K562 (cell line): ENCODE results near the gene C10orf95. TPM values are rescaled to one million over a fixed set of nuclear protein-coding genes. Genes with fewer than 3 reads are reported as not detected.

Experiments used
- ATAC-seq: fragments of 200-7000 bp; cut with Tn5 transposase; 3 replicates; pipeline ENCODE4 v1.9.1; 2020; ENCODE audit warnings: moderate library complexity
- BruUV-seq: library from RNA; stranded (reverse); fragments of 400-500 nt; replicated peaks from 2 replicates; lab custom pipeline; 2021; lab: Mats Ljungman, UMichigan
- CTCF ChIA-PET: fragments of 300-600 bp; formaldehyde crosslinking; extraction: SDS; loops from one replicate; lab custom pipeline; 2021; ENCODE audit warnings: low intra/inter-chr PET ratio; lab: Yijun Ruan, JAX
- POLR2A ChIA-PET: fragments of 300-600, 350-650 bp; sonication (Branson Sonifier 250); formaldehyde crosslinking; extraction: SDS; loops from one replicate; lab custom pipeline; 2021; ENCODE audit warnings: antibody characterized with exemption, inconsistent platforms; lab: Yijun Ruan, JAX
- DNase-seq, 4 experiments: peaks; one replicate each; pipeline versions ENCODE4 v3.0.0 to v3.0.0-alpha.2; 2011 to 2018; ENCODE audit warnings: low spot score in 3 of 4, mixed read lengths in 3 of 4; ENCODE audit errors: extremely low read depth in 1 of 4
- FAIRE-seq: peaks from 2 replicates; lab custom pipeline; 2011; peaks lifted over from hg19 to GRCh38; lab: Jason Lieb, UNC
- H2AFZ ChIP-seq: 2 replicates; pipeline ENCODE4 v1.6.0; 2011; ENCODE audit warnings: low read depth, low read length, control low read depth, inconsistent platforms
- H3K27ac ChIP-seq: fragments of 200-600 bp; 3 replicates; pipeline ENCODE4 v1.8.0; 2011; ENCODE audit warnings: low read depth, mild to moderate bottlenecking, control low read depth, inconsistent platforms, low read length, moderate library complexity, mixed read lengths; ENCODE audit errors: extremely low read depth
- H3K27me3 ChIP-seq, 2 experiments: fragments of 300-600 bp in 1 of 2; 2 replicates in 1 of 2; 3 replicates in 1 of 2; pipeline versions ENCODE4 v1.6.0 to v1.8.0; 2011; ENCODE audit warnings: inconsistent platforms in 2 of 2, low read length in 2 of 2, mild to moderate bottlenecking in 1 of 2, mixed read lengths in 1 of 2, moderate library complexity in 1 of 2; ENCODE audit not compliant: control insufficient read depth in 2 of 2, insufficient read depth in 2 of 2
- H3K36me3 ChIP-seq: fragments of 300-600 bp; 3 replicates; pipeline ENCODE4 v1.8.0; 2011; ENCODE audit warnings: mild to moderate bottlenecking, low read length, inconsistent platforms; ENCODE audit not compliant: control insufficient read depth, insufficient read depth
- H3K4me1 ChIP-seq, 2 experiments: fragments of 200-600 bp in 1 of 2; replicated peaks in 1 of 2; 2 replicates in 1 of 2; 3 replicates in 1 of 2; pipeline versions ENCODE4 v1.5.1 to v1.8.0; 2011; ENCODE audit warnings: inconsistent platforms in 2 of 2, low read length in 2 of 2, mild to moderate bottlenecking in 1 of 2, mixed read lengths in 1 of 2, moderate library complexity in 1 of 2; ENCODE audit not compliant: control insufficient read depth in 2 of 2, insufficient read depth in 2 of 2
- H3K4me2 ChIP-seq: 2 replicates; pipeline ENCODE4 v1.6.1; 2011; ENCODE audit warnings: low read length, control low read depth, inconsistent platforms, mixed read lengths; ENCODE audit not compliant: insufficient read depth
- H3K4me3 ChIP-seq: fragments of 200-600 bp; sonication (generic), shearing (Covaris generic); 2 replicates; pipeline ENCODE4 v1.5.1; 2016; ENCODE audit warnings: control low read depth, inconsistent platforms
- H3K79me2 ChIP-seq: fragments of 200-600 bp; 3 replicates; pipeline ENCODE4 v1.8.0; 2011; ENCODE audit warnings: low read length, inconsistent platforms; ENCODE audit not compliant: control insufficient read depth, insufficient read depth
- H3K9ac ChIP-seq, 2 experiments: 2 replicates each; pipeline versions ENCODE4 v1.6.0 to v1.6.1; 2011; ENCODE audit warnings: low read depth in 2 of 2, low read length in 2 of 2, control low read depth in 1 of 2, inconsistent platforms in 1 of 2, mild to moderate bottlenecking in 1 of 2, mixed read lengths in 1 of 2; ENCODE audit not compliant: insufficient read depth in 1 of 2
- H3K9me1 ChIP-seq: one replicate; pipeline ENCODE4 v1.6.0; 2011; ENCODE audit warnings: inconsistent platforms, mild to moderate bottlenecking, low read length, moderate library complexity; ENCODE audit not compliant: control insufficient read depth, insufficient read depth
- H3K9me3 ChIP-seq: replicated peaks from 2 replicates; pipeline ENCODE4 v1.5.1; 2011; ENCODE audit warnings: low read depth, low read length, inconsistent platforms; ENCODE audit not compliant: control insufficient read depth, insufficient read depth
- H4K20me1 ChIP-seq: replicated peaks from 2 replicates; pipeline ENCODE4 v1.6.1; 2011; ENCODE audit warnings: low read length, inconsistent platforms, mixed read lengths; ENCODE audit not compliant: control insufficient read depth, insufficient read depth
- ESRRA ChIP-seq: fragments of 450-650 bp; IDR thresholded peaks from 2 replicates; pipeline ENCODE4 v1.6.1; 2014; ENCODE audit warnings: low read depth, mild to moderate bottlenecking, moderate library complexity, borderline replicate concordance
- HMGN3 ChIP-seq: IDR thresholded peaks from 2 replicates; pipeline ENCODE4 v1.6.1; 2011; ENCODE audit warnings: borderline replicate concordance, low read depth, mild to moderate bottlenecking, mixed read lengths, low read length; ENCODE audit not compliant: insufficient read length; ENCODE audit errors: extremely low read depth
- SNIP1 ChIP-seq: fragments of 450-650 bp; IDR thresholded peaks from 2 replicates; pipeline ENCODE4 v1.7.1; 2017; ENCODE audit warnings: low read depth, mild to moderate bottlenecking
- SREBF2 ChIP-seq: sonication (generic); formaldehyde crosslinking; IDR thresholded peaks from 2 replicates; pipeline ENCODE4 v1.4.0; 2020; ENCODE audit warnings: mild to moderate bottlenecking, missing genetic modification reagents
- TAF7 ChIP-seq: fragments of 450-650 bp; IDR thresholded peaks from 2 replicates; pipeline ENCODE4 v1.6.1; 2016; ENCODE audit warnings: missing genetic modification characterization, missing compliant biosample characterization
- WGBS: fragments of 100-300 bp; shearing (Covaris generic); methylation state at CpG from one replicate; pipeline ENCODE4 v1.1.6; 2016; ENCODE audit warnings: low coverage, mixed read lengths; ENCODE audit not compliant: insufficient coverage; ENCODE audit errors: missing lambda C conversion rate; 5-methylcytosine and 5-hydroxymethylcytosine counted together
- in situ Hi-C: fragments of 300-500 bp; cut with MboI; formaldehyde crosslinking; loops from 4 replicates; pipeline ENCODE4 v1.15.0; 2018; ENCODE audit warnings: inconsistent platforms, mixed read lengths
- intact Hi-C: fragments of 100-400 bp; cut with micrococcal nuclease; formaldehyde crosslinking; loops from 2 replicates; pipeline ENCODE4 v1.14.2; 2022
- polyA plus RNA-seq, 8 experiments: library from polyadenylated mRNA; depleted of rRNA in 4 of 8; stranded (reverse) in 5 of 8; unstranded in 3 of 8; fragments of >200 nt; fragmentation: Nextera tagmentation in 2 of 8; fragmentation: Illumina TruSeq in 1 of 8; extraction: Ambion mirVana in 2 of 8; extraction: Trizol in 1 of 8; gene quantifications; 2 replicates each; pipeline versions ENCODE4 v1.2.1 to v1.2.3, GENCODE V29; 2011 to 2014; ENCODE audit warnings: inconsistent platforms in 1 of 8, missing spikeins in 1 of 8
- total RNA-seq, 7 experiments: library from RNA; depleted of rRNA in 6 of 7; stranded (reverse); fragments of >200 nt in 6 of 7; fragmentation: Illumina TruSeq in 2 of 7; extraction: Trizol in 2 of 7; gene quantifications; 2 replicates each; pipeline versions ENCODE4 v1.2.1 to v1.2.3, GENCODE V29; 2011 to 2021; ENCODE audit warnings: low replicate concordance in 1 of 7
- TF ChIP-seq, protein P1 (sequence below), 3 experiments: IDR thresholded peaks in 2 of 3; conservative IDR thresholded peaks in 1 of 3; 2 replicates each; pipeline ENCODE4 v1.5.1; 2011 to 2012; ENCODE audit warnings: low read length in 3 of 3, mild to moderate bottlenecking in 3 of 3, control low read depth in 2 of 3, improper control_type of control experiment in 1 of 3, inconsistent platforms in 1 of 3, low read depth in 1 of 3, mixed read lengths in 1 of 3, moderate library complexity in 1 of 3; ENCODE audit not compliant: insufficient read depth in 2 of 3
- TF ChIP-seq, protein P2 (sequence below): fragments of 250-450 bp; sonication (Bioruptor Pico); IDR thresholded peaks from 2 replicates; pipeline ENCODE4 v1.5.0; 2020; ENCODE audit warnings: mild to moderate bottlenecking, borderline replicate concordance
- TF ChIP-seq, protein P3 (sequence below): fragments of 450-650 bp; IDR thresholded peaks from 2 replicates; pipeline ENCODE4 v1.6.1; 2016; ENCODE audit warnings: borderline replicate concordance

The C10orf95 gene
- total and polyA plus RNA-seq, 9 of the 15 experiments (the other 6 are each of a cell fraction or from before 2014, with no cell fraction given), result 0.03 to 0.41 (median 0.17) TPM; not detected in 1

DNA sequence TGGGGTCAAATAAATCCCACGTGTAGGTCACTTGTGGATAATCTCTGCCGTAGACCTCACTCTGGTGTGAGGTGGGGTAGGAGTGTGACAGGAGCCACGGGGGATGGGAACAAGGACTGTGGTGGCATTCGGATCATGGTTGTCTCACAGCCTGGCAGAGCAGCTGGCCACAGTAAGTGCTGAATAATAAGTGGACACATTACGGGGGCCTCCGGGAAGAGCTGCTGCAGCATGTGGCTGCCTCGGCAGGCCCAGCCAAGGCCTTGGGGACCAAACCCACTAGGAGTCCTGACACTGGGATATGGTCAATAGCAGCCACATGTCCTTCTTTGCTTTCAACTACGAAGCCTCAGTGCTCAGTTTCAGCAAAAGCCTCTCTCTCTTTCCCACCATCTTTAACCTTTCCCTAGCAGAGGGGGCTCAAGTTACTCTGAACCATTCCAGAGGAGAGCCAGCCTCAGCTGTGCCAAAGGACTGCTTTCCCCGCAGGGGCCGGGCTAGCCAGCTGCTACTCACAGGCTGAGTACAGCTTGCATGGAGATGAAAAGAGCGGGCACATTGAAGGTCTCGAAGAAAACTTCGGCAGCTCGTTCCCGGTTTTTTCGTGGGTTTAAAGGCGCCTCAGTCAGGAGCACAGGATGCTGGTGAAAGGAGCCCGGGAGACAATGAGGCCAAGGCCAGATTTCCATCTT lies 33.9 kb upstream of the C10orf95 start:
- no TSS peak for BruUV-seq
- TF ChIP-seq, protein P1, sequence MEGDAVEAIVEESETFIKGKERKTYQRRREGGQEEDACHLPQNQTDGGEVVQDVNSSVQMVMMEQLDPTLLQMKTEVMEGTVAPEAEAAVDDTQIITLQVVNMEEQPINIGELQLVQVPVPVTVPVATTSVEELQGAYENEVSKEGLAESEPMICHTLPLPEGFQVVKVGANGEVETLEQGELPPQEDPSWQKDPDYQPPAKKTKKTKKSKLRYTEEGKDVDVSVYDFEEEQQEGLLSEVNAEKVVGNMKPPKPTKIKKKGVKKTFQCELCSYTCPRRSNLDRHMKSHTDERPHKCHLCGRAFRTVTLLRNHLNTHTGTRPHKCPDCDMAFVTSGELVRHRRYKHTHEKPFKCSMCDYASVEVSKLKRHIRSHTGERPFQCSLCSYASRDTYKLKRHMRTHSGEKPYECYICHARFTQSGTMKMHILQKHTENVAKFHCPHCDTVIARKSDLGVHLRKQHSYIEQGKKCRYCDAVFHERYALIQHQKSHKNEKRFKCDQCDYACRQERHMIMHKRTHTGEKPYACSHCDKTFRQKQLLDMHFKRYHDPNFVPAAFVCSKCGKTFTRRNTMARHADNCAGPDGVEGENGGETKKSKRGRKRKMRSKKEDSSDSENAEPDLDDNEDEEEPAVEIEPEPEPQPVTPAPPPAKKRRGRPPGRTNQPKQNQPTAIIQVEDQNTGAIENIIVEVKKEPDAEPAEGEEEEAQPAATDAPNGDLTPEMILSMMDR (IDR thresholded peaks at IDR 0.05 in 2 of 3, conservative IDR thresholded peaks at IDR 0.05 in 1 of 3; ENCODE audit: insufficient read depth in 2 of 3, low read depth in 1 of 3, low read length in 3 of 3), result no peak
- no peak for TF ChIP-seq SNIP1
- no peak for TF ChIP-seq HMGN3
- TF ChIP-seq, protein P2, sequence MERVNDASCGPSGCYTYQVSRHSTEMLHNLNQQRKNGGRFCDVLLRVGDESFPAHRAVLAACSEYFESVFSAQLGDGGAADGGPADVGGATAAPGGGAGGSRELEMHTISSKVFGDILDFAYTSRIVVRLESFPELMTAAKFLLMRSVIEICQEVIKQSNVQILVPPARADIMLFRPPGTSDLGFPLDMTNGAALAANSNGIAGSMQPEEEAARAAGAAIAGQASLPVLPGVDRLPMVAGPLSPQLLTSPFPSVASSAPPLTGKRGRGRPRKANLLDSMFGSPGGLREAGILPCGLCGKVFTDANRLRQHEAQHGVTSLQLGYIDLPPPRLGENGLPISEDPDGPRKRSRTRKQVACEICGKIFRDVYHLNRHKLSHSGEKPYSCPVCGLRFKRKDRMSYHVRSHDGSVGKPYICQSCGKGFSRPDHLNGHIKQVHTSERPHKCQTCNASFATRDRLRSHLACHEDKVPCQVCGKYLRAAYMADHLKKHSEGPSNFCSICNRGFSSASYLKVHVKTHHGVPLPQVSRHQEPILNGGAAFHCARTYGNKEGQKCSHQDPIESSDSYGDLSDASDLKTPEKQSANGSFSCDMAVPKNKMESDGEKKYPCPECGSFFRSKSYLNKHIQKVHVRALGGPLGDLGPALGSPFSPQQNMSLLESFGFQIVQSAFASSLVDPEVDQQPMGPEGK (CRISPR knock-in tag), result no peak
- TF ChIP-seq ESRRA, result no peak
- no peak for TF ChIP-seq TAF7 (tag)
- TF ChIP-seq, protein P3, sequence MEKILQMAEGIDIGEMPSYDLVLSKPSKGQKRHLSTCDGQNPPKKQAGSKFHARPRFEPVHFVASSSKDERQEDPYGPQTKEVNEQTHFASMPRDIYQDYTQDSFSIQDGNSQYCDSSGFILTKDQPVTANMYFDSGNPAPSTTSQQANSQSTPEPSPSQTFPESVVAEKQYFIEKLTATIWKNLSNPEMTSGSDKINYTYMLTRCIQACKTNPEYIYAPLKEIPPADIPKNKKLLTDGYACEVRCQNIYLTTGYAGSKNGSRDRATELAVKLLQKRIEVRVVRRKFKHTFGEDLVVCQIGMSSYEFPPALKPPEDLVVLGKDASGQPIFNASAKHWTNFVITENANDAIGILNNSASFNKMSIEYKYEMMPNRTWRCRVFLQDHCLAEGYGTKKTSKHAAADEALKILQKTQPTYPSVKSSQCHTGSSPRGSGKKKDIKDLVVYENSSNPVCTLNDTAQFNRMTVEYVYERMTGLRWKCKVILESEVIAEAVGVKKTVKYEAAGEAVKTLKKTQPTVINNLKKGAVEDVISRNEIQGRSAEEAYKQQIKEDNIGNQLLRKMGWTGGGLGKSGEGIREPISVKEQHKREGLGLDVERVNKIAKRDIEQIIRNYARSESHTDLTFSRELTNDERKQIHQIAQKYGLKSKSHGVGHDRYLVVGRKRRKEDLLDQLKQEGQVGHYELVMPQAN, result no peak
- no peak for TF ChIP-seq SREBF2 (CRISPR knock-in tag)
- TF ChIP-seq, all 486 proteins: peak for 0
- no peak for FAIRE-seq
- Histone ChIP-seq H3K79me2 (no peaks in the 10 kb centered on the region), H3K4me1 (no peaks in the 10 kb centered on the region), H3K36me3 (peaks cover 88% of the 10 kb centered on the region; the same call in 2 of the 3 replicates), H2AFZ (no peak overlapping the region), H3K4me2 (no peak overlapping the region), H3K27ac (no peak overlapping the region), H3K9ac (no peak overlapping the region), H4K20me1 (no peaks in the 10 kb centered on the region), H3K4me3 (no peak overlapping the region), H3K9me3 (no peaks in the 10 kb centered on the region), H3K9me1 (no peaks in the 10 kb centered on the region), H3K27me3 (no peaks in the 10 kb centered on the region)
- DNase-seq, result no peak
- CTCF ChIA-PET, result no interaction called here
- no peak for ATAC-seq
- POLR2A ChIA-PET, result interaction anchor here (0.8 to 2.2 kb wide), 3 partner anchors 9 to 15 kb away, joined by 3 to 6 read pairs (median 5); no protein-coding TSS in a partner anchor
- in situ Hi-C loops (no loop called here), intact Hi-C loops (no loop called here)
- 86% methylated on average over 11 of the region's 18 CpGs for WGBS
